ENCODE results near the gene EFNB3. TPM values are rescaled to one million over a fixed set of nuclear protein-coding genes. Genes with fewer than 3 reads are reported as not detected.

The EFNB3 gene, protein sequence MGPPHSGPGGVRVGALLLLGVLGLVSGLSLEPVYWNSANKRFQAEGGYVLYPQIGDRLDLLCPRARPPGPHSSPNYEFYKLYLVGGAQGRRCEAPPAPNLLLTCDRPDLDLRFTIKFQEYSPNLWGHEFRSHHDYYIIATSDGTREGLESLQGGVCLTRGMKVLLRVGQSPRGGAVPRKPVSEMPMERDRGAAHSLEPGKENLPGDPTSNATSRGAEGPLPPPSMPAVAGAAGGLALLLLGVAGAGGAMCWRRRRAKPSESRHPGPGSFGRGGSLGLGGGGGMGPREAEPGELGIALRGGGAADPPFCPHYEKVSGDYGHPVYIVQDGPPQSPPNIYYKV
- 1.2 to 1.7 TPM (median 1.5 TPM) in 5 replicates for total RNA-seq (2022; extraction: Qiagen RNA extraction; ENCODE audit: low read depth)

DNA sequence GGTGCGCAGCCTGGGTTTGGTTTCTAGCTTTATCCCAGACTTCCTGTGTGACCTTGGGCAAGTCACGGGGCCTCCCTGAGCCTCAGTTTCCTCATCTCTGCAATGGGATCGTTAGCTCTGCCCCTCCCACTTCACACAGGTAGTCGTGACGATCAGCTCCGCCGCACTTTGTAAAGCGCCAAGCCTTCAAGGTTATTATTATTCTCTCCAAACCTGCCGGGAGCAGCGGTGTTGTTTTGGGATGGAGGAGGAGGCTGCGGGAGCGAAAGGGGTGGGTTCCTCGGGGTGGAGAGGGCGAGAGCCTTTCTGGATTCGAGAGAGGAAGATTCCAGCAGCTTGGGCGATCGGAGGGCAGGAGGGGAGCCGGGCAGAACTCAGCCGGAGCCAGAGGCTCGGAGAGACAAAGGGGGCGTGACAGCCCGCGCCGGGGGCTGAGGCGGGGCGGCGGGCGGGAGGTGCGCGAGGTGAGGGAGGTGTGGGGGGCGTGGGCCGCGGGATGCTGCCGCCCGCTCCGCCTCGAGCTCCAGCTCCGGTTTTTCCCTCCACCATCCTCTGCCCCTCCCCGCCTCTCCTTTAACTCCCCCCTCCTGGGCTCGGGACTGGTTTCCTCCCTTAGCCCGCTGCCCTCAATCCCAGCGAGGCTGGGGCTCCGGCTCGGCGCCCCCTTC, at the start of gene EFNB3:
EFNB3 (plus strand) TSS at position 602 of the 668 bp plus-strand sequence. CDS start 397 bp downstream, outside the sequence.

DNA sequence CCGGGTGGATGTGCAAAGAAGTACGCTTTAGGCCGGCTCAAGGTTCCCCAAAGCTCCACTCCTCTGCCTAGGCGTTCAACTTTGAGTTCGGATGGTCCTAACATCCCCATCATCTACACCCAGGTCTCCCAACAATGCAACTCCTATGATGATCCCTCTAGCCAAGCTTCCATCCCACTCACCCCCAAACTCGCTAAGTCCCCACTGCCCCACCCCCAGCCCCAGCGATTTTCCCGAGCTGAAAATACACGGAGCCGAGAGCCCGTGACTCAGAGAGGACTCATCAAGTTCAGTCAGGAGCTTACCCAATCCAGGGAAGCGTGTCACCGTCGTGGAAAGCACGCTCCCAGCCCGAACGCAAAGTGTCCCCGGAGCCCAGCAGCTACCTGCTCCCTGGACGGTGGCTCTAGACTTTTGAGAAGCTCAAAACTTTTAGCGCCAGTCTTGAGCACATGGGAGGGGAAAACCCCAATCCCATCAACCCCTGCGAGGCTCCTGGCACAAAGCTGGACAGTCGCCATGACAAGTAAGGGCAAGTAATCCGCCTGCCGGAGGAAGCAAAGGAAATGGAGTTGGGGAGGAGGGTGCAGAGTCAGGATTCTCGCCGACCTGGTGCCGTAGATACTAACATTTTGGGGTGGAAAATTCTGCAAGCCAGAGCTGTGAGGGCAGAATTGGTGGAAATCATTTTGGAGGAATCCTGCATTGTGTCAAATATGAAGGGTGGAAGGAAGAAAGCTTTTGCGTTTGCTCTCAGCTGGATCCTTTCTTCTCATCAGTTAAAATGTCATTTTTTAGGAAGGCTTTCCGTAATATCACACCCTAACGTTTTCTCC, 17.7 kb upstream of the EFNB3 start, which contains the start of gene TP53:
TP53 (minus strand) TSS at position 419 of the 836 bp plus-strand sequence. CDS start 10,896 bp downstream, outside the sequence.

DNA sequence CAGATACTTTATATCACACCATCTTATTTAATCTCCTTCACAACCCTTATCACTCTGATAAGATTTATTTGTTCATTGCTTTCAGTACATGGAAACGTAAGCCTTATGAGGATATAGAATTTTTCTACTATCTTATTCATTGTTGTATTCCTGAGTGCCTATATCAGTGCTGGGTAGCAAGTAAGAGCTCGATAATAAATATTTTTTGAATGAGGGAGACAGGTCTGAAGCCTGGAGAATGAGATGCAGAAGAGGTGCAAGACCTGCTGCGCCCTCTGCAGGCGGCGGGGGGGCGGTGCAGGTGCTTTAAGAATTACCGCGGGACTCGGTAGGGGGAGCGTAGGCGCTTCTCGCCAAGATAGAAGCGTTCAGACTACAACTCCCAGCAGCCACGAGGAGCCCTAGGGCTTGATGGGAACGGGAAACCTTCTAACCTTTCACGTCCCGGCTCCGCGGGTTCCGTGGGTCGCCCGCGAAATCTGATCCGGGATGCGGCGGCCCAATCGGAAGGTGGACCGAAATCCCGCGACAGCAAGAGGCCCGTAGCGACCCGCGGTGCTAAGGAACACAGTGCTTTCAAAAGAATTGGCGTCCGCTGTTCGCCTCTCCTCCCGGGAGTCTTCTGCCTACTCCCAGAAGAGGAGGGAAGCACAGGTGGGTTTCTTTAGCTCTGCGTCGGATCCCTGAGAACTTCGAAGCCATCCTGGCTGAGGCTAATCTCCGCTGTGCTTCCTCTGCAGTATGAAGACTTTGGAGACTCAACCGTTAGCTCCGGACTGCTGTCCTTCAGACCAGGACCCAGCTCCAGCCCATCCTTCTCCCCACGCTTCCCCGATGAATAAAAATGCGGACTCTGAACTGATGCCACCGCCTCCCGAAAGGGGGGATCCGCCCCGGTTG, 16.8 kb upstream of the EFNB3 start, which contains the start of gene WRAP53:
WRAP53 (plus strand) TSS at position 570 of the 900 bp plus-strand sequence; CDS start at position 742, 172 bp downstream.

DNA sequence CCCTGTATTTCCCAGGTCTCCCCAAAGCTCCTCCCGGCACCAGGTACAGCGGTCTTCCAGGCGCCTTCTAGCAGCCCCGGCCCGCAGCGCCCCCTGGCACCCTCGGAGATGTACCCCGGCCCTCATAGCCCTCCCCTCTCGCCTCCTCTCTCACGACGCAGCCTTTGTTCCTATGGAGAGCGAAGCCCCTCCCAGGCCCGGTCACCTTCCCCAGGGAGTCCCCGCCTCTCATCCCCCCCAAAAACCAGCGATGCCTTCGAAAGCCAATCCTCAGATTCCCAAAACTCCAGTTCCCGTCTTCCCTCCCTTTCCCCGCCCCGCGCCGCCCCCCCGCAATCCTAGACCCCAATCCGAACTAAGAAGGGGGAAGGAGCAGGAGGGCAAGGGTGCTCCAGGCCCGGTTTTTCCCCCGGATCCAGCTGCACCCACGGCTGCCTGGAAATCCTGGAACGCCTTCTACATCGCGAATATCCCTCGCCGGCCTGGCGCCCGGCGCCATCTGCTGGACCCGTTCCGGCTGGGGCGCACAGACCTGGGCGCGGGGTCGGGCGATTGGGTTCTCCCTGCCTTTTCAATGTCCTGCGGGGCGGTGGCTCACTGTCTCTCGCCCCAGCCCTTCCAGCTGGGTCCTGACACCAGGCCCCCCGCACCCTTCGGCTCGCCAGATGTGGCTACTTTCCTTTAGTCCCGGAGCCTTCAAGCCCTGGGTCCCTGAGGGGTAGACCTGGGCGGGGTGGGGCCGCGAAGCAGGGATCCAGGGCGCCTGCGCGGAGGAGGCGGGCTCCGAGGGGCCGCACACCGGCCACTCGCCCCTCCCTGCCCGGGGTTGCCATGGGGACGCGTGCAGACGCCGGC, 12.1 kb downstream of the EFNB3 start, which contains the start of gene DNAH2:
DNAH2 (plus strand) TSS at position 844 of the 855 bp plus-strand sequence. CDS start 1,991 bp downstream, outside the sequence.

Other genes starting within 250 kb of the EFNB3 start
- gene ZBTB4, start 225.6 kb upstream of the EFNB3 start, total RNA-seq (2022; extraction: Qiagen RNA extraction; ENCODE audit: low read depth): 18.5 to 27.9 TPM (median 24.6 TPM) in 5 replicates
- gene SLC35G6, start 223.8 kb upstream of the EFNB3 start, total RNA-seq (2022; extraction: Qiagen RNA extraction; ENCODE audit: low read depth): not detected in 5 replicates
- gene POLR2A, start 220.8 kb upstream of the EFNB3 start, total RNA-seq (2022; extraction: Qiagen RNA extraction; ENCODE audit: low read depth): 47.9 to 98.5 TPM (median 85.3 TPM) in 5 replicates
- 7.8 to 14.5 TPM (median 12.5 TPM) in 5 replicates for gene TNFSF12, start 156.1 kb upstream of the EFNB3 start, total RNA-seq (2022; extraction: Qiagen RNA extraction; ENCODE audit: low read depth)
- gene TNFSF13, start 146.5 kb upstream of the EFNB3 start, total RNA-seq (2022; extraction: Qiagen RNA extraction; ENCODE audit: low read depth): 0.09 to 1.5 TPM (median 0.57 TPM) in 5 replicates
- gene SENP3, start 143.3 kb upstream of the EFNB3 start, total RNA-seq (2022; extraction: Qiagen RNA extraction; ENCODE audit: low read depth): 96.5 to 108 TPM (median 105 TPM) in 5 replicates
- gene CD68, start 125.6 kb upstream of the EFNB3 start, total RNA-seq (2022; extraction: Qiagen RNA extraction; ENCODE audit: low read depth): 23.3 to 40.6 TPM (median 33.0 TPM) in 5 replicates
- gene MPDU1, start 121.3 kb upstream of the EFNB3 start, total RNA-seq (2022; extraction: Qiagen RNA extraction; ENCODE audit: low read depth): 110 to 132 TPM (median 116 TPM) in 5 replicates
- 0.22 to 0.34 TPM (median 0.30 TPM) in 5 replicates for gene SOX15, start 115.1 kb upstream of the EFNB3 start, total RNA-seq (2022; extraction: Qiagen RNA extraction; ENCODE audit: low read depth)
- 45.1 to 62.0 TPM (median 57.6 TPM) in 5 replicates for gene FXR2, start 90.3 kb upstream of the EFNB3 start, total RNA-seq (2022; extraction: Qiagen RNA extraction; ENCODE audit: low read depth)
- 58.1 to 95.8 TPM (median 79.3 TPM) in 5 replicates for gene SAT2, start 77.4 kb upstream of the EFNB3 start, total RNA-seq (2022; extraction: Qiagen RNA extraction; ENCODE audit: low read depth)
- gene SHBG, start 75.1 kb upstream of the EFNB3 start, total RNA-seq (2022; extraction: Qiagen RNA extraction; ENCODE audit: low read depth): 0.32 to 1.1 TPM (median 0.62 TPM) in 5 replicates
- 0.20 to 0.74 TPM (median 0.22 TPM) in 5 replicates for gene ATP1B2, start 54.3 kb upstream of the EFNB3 start, total RNA-seq (2022; extraction: Qiagen RNA extraction; ENCODE audit: low read depth)
- 38.9 to 53.5 TPM (median 49.6 TPM) in 5 replicates for gene TP53, start 17.7 kb upstream of the EFNB3 start, total RNA-seq (2022; extraction: Qiagen RNA extraction; ENCODE audit: low read depth)
- 24.4 to 43.8 TPM (median 40.2 TPM) in 5 replicates for gene WRAP53, start 16.7 kb upstream of the EFNB3 start, total RNA-seq (2022; extraction: Qiagen RNA extraction; ENCODE audit: low read depth)
- 0.01 TPM in 3 of 5 replicates, not detected in the others for gene DNAH2, start 12.5 kb downstream of the EFNB3 start, total RNA-seq (2022; extraction: Qiagen RNA extraction; ENCODE audit: low read depth)
- gene KDM6B, start 129.0 kb downstream of the EFNB3 start, total RNA-seq (2022; extraction: Qiagen RNA extraction; ENCODE audit: low read depth): 9.3 to 23.7 TPM (median 15.1 TPM) in 5 replicates
- gene TMEM88, start 149.9 kb downstream of the EFNB3 start, total RNA-seq (2022; extraction: Qiagen RNA extraction; ENCODE audit: low read depth): 0.30 to 0.46 TPM (median 0.45 TPM) in 5 replicates
- gene NAA38, start 152.4 kb downstream of the EFNB3 start, total RNA-seq (2022; extraction: Qiagen RNA extraction; ENCODE audit: low read depth): 177 to 244 TPM (median 225 TPM) in 5 replicates
- 19.4 to 24.5 TPM (median 20.9 TPM) in 5 replicates for gene CYB5D1, start 152.8 kb downstream of the EFNB3 start, total RNA-seq (2022; extraction: Qiagen RNA extraction; ENCODE audit: low read depth)
- gene CHD3, start 183.6 kb downstream of the EFNB3 start, total RNA-seq (2022; extraction: Qiagen RNA extraction; ENCODE audit: low read depth): 52.6 to 75.7 TPM (median 69.4 TPM) in 5 replicates
- gene RNF227, start 211.1 kb downstream of the EFNB3 start, total RNA-seq (2022; extraction: Qiagen RNA extraction; ENCODE audit: low read depth): 0.99 to 1.7 TPM (median 1.3 TPM) in 5 replicates
- gene KCNAB3, start 224.7 kb downstream of the EFNB3 start, total RNA-seq (2022; extraction: Qiagen RNA extraction; ENCODE audit: low read depth): 1.8 to 4.1 TPM (median 2.5 TPM) in 5 replicates
- gene TRAPPC1, start 226.7 kb downstream of the EFNB3 start, total RNA-seq (2022; extraction: Qiagen RNA extraction; ENCODE audit: low read depth): 313 to 386 TPM (median 328 TPM) in 5 replicates
- 35.7 to 46.0 TPM (median 44.6 TPM) in 5 replicates for gene CNTROB, start 227.0 kb downstream of the EFNB3 start, total RNA-seq (2022; extraction: Qiagen RNA extraction; ENCODE audit: low read depth)

Data from A549 treated with ZK216348 at 1 μM for 4 hours (cell line).